Liver (tissue), 9 donors: Measurements from ENCODE around the gene RMND5A. TPM values are rescaled to one million over a fixed set of nuclear protein-coding genes. Genes with fewer than 3 reads are reported as not detected.

Source experiments
- DNase-seq: peaks from one replicate; pipeline ENCODE4 v3.0.0-alpha.2; 2017; ENCODE audit warnings: low spot score
- H3K27ac ChIP-seq, 2 donors: one replicate each; pipeline ENCODE4 v1.7.0; 2013; ENCODE audit warnings: inconsistent platforms in 2 of 2, low read length in 2 of 2, control low read depth in 1 of 2, low read depth in 1 of 2, mild to moderate bottlenecking in 1 of 2
- H3K27me3 ChIP-seq, 4 donors: one replicate each; pipeline versions ENCODE4 v1.6.1 to v1.7.0; 2013; ENCODE audit warnings: low read length in 3 of 4, inconsistent platforms in 1 of 4, mild to moderate bottlenecking in 1 of 4, moderate library complexity in 1 of 4; ENCODE audit not compliant: control insufficient read depth in 4 of 4, insufficient read depth in 4 of 4
- H3K36me3 ChIP-seq, 4 donors: one replicate each; pipeline versions ENCODE4 v1.6.1 to v1.7.0; 2013; ENCODE audit warnings: low read length in 3 of 4, mild to moderate bottlenecking in 3 of 4, low read depth in 1 of 4, moderate library complexity in 1 of 4; ENCODE audit not compliant: control insufficient read depth in 4 of 4, insufficient read depth in 3 of 4
- H3K4me1 ChIP-seq, 4 donors: one replicate each; pipeline versions ENCODE4 v1.6.1 to v1.7.0; 2013; ENCODE audit warnings: low read length in 3 of 4, mild to moderate bottlenecking in 3 of 4, moderate library complexity in 1 of 4; ENCODE audit not compliant: control insufficient read depth in 4 of 4, insufficient read depth in 4 of 4
- H3K4me3 ChIP-seq, 3 donors: one replicate each; pipeline versions ENCODE4 v1.6.1 to v1.7.0; 2013; ENCODE audit warnings: low read length in 3 of 3, control low read depth in 1 of 3, low read depth in 1 of 3, mild to moderate bottlenecking in 1 of 3
- H3K9ac ChIP-seq, 2 donors: one replicate each; pipeline ENCODE4 v1.7.0; 2013; ENCODE audit warnings: low read length in 2 of 2, mild to moderate bottlenecking in 2 of 2, moderate library complexity in 2 of 2, control low read depth in 1 of 2, low read depth in 1 of 2
- H3K9me3 ChIP-seq, 4 donors: one replicate each; pipeline versions ENCODE4 v1.6.1 to v1.7.0; 2013; ENCODE audit warnings: low read length in 3 of 4; ENCODE audit not compliant: control insufficient read depth in 4 of 4
- CTCF ChIP-seq: fragments of 150-350 bp; IDR thresholded peaks from 2 replicates; pipeline ENCODE4 v1.5.1; 2017; ENCODE audit warnings: improper control_type of control experiment, low read depth, low read length; ENCODE audit not compliant: missing input control
- FOXA1 ChIP-seq: IDR thresholded peaks from 2 replicates; pipeline ENCODE4 v1.6.1; 2016; ENCODE audit warnings: antibody characterized with exemption
- GABPA ChIP-seq, 2 donors: IDR thresholded peaks in 1 of 2; conservative IDR thresholded peaks in 1 of 2; 2 replicates each; pipeline ENCODE4 v1.6.1; 2016; ENCODE audit warnings: antibody characterized with exemption in 2 of 2, mild to moderate bottlenecking in 1 of 2, moderate library complexity in 1 of 2
- HNF4A ChIP-seq, 2 donors: conservative IDR thresholded peaks; 2 replicates each; pipeline ENCODE4 v1.6.1; 2016; ENCODE audit warnings: antibody characterized with exemption in 2 of 2, mild to moderate bottlenecking in 2 of 2
- HNF4G ChIP-seq: IDR thresholded peaks from 2 replicates; pipeline ENCODE4 v1.6.1; 2016; ENCODE audit warnings: antibody characterized with exemption
- JUND ChIP-seq, 2 donors: IDR thresholded peaks; 2 replicates each; pipeline ENCODE4 v1.6.1; 2016; ENCODE audit warnings: antibody characterized with exemption in 2 of 2
- NR2F2 ChIP-seq: IDR thresholded peaks from 2 replicates; pipeline ENCODE4 v1.6.1; 2016; ENCODE audit warnings: antibody characterized with exemption
- RAD21 ChIP-seq, 2 donors: IDR thresholded peaks; 2 replicates each; pipeline ENCODE4 v1.6.1; 2016; ENCODE audit warnings: antibody characterized with exemption in 2 of 2, mild to moderate bottlenecking in 2 of 2
- REST ChIP-seq: IDR thresholded peaks from 2 replicates; pipeline ENCODE4 v1.6.1; 2016; ENCODE audit warnings: antibody characterized with exemption, mild to moderate bottlenecking
- RXRA ChIP-seq, 2 donors: IDR thresholded peaks; 2 replicates each; pipeline ENCODE4 v1.6.1; 2017 to 2018; ENCODE audit warnings: antibody characterized with exemption in 2 of 2, mild to moderate bottlenecking in 1 of 2
- SP1 ChIP-seq: IDR thresholded peaks from 2 replicates; pipeline ENCODE4 v1.6.1; 2018; ENCODE audit warnings: antibody characterized with exemption, mild to moderate bottlenecking
- TAF1 ChIP-seq: conservative IDR thresholded peaks from 2 replicates; pipeline ENCODE4 v1.6.1; 2016; ENCODE audit warnings: antibody characterized with exemption, mild to moderate bottlenecking
- YY1 ChIP-seq: IDR thresholded peaks from 2 replicates; pipeline ENCODE4 v1.6.1; 2016; ENCODE audit warnings: antibody characterized with exemption, mild to moderate bottlenecking
- WGBS: extraction: QIAGEN DNeasy Blood & Tissue Kit; methylation state at CpG from one replicate; pipeline ENCODE4 v1.1.7; 2013; 5-methylcytosine and 5-hydroxymethylcytosine counted together
- polyA plus RNA-seq, 2 donors: library from polyadenylated mRNA; stranded (reverse) in 1 of 2; unstranded in 1 of 2; fragments of 200-250 nt in 1 of 2; fragments of >200 nt in 1 of 2; fragmentation: Nextera tagmentation in 1 of 2; extraction: Ambion mirVana in 1 of 2; gene quantifications; one replicate each; pipeline versions ENCODE4 v1.2.1 to v1.2.3, GENCODE V29; 2013 to 2015
- total RNA-seq, 2 donors: library from RNA; depleted of rRNA; stranded (reverse); fragments of >200 nt; gene quantifications; one replicate each; pipeline ENCODE4 v1.2.3, GENCODE V29; 2014
- TF ChIP-seq, protein P1 (sequence below): IDR thresholded peaks from 2 replicates; pipeline ENCODE4 v1.6.1; 2016; ENCODE audit warnings: antibody characterized with exemption
- TF ChIP-seq, protein P2 (sequence below): IDR thresholded peaks from 2 replicates; pipeline ENCODE4 v1.6.1; 2016; ENCODE audit warnings: antibody characterized with exemption
- donor health status: healthy.
- donor health status: healthy.
- donor health status: healthy.
- donor health status: healthy.
- donor health status: healthy.

Gene RMND5A
- total and polyA plus RNA-seq, 4 donors: 8.8 to 74.5 (median 29.2) TPM

- Histone ChIP-seq H3K9me3 (no peaks in the 10 kb centered on the region), H3K4me1 (peaks cover 6 to 25% (median 16%) of the 10 kb centered on the region in 4 donors), H3K4me3 (peak overlapping the region in 1 of 3 donors; percentile 18), H3K27me3 (no peaks in the 10 kb centered on the region), H3K9ac (no peak overlapping the region), H3K36me3 (no peaks in the 10 kb centered on the region), H3K27ac (no peak overlapping the region)
- DNase-seq: no peak
- WGBS: 18% methylated on average over 43 of the region's 43 CpGs
- TF ChIP-seq FOXA1 (no peak), RXRA (IDR thresholded peaks at IDR 0.05) (no peak), HNF4G (no peak), YY1 (no peak), RAD21 (IDR thresholded peaks at IDR 0.05) (no peak), GABPA (IDR thresholded peaks at IDR 0.05 in 1 of 2, conservative IDR thresholded peaks at IDR 0.05 in 1 of 2) (no peak), TAF1 (no peak), HNF4A (conservative IDR thresholded peaks at IDR 0.05) (no peak), CTCF (no peak)
Observed at GRCh38 chr2:86809481-86810121, 89.5 kb downstream of the RMND5A start.

DNA sequence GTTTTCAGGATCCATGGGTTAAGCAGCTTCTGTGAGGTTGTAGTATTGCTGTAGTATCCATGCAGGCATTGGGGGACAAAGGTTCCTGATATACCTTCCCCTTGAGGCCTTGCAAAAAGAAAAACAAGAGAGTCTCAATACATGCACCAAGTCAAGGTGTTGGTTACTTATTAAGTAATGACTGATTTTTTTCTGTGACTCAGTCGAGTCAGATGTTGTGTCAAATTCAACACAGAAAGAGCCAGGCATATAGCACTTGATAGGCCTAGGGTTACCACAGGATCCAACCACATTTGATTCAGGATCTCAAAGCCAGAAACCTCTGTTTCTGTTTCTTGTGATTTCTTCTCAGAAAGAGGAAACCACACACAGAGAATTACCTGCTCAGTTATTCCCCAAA lies 95.5 kb downstream of the RMND5A start:
- WGBS: 66% methylated on average over 1 of the region's 1 CpG
- no peak for DNase-seq
- H3K27ac ChIP-seq: no peak overlapping the region
- no peak overlapping the region for H3K9ac ChIP-seq
- no peaks in the 10 kb centered on the region for H3K27me3 ChIP-seq
- no peak for TF ChIP-seq NR2F2
- TF ChIP-seq, protein P1, sequence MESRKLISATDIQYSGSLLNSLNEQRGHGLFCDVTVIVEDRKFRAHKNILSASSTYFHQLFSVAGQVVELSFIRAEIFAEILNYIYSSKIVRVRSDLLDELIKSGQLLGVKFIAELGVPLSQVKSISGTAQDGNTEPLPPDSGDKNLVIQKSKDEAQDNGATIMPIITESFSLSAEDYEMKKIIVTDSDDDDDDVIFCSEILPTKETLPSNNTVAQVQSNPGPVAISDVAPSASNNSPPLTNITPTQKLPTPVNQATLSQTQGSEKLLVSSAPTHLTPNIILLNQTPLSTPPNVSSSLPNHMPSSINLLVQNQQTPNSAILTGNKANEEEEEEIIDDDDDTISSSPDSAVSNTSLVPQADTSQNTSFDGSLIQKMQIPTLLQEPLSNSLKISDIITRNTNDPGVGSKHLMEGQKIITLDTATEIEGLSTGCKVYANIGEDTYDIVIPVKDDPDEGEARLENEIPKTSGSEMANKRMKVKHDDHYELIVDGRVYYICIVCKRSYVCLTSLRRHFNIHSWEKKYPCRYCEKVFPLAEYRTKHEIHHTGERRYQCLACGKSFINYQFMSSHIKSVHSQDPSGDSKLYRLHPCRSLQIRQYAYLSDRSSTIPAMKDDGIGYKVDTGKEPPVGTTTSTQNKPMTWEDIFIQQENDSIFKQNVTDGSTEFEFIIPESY: no peak
- no peak for TF ChIP-seq GABPA (IDR thresholded peaks at IDR 0.05 in 1 of 2, conservative IDR thresholded peaks at IDR 0.05 in 1 of 2)
- TF ChIP-seq RXRA (IDR thresholded peaks at IDR 0.05): no peak
- no peak for TF ChIP-seq HNF4A (conservative IDR thresholded peaks at IDR 0.05)
- no peak for TF ChIP-seq FOXA1
- TF ChIP-seq REST: no peak
- TF ChIP-seq SP1: no peak
- TF ChIP-seq, protein P2, sequence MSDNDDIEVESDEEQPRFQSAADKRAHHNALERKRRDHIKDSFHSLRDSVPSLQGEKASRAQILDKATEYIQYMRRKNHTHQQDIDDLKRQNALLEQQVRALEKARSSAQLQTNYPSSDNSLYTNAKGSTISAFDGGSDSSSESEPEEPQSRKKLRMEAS: no peak
- TF ChIP-seq CTCF: no peak
- no peak for TF ChIP-seq JUND (IDR thresholded peaks at IDR 0.05)
- no peak for TF ChIP-seq YY1
- no peaks in the 10 kb centered on the region for H3K4me1 ChIP-seq
- H3K9me3 ChIP-seq: peaks cover 0 to 3% (median 0%) of the 10 kb centered on the region in 4 donors
- no peaks in the 10 kb centered on the region for H3K36me3 ChIP-seq
- no peak overlapping the region for H3K4me3 ChIP-seq
